ENCODE results near the gene DAGLA.

Gene DAGLA

DNA sequence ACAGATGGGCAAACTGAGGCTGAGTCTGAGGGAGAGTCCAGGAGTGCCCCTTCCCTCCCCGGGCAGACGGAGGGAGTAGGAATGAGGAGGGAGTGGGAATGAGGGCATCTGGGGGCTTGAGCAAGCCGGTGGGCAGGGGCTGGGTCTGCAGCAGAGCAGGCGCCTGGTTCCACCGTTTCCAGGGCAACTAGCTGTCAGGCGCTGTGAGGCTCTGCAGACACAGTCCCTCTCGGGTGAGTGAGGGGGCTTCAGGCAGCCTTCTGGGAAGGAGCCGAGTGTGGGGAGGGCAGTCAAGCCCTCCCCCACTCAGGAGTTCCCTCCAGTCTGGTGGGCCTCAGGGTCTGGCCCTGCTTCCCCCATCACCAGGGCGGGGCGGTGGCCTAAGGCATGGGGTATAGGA is 93.2 kb downstream of the DAGLA start:
- Histone ChIP-seq H3K9me2 (replicated peaks; ENCODE audit: insufficient read depth, low read length) (no peaks in the 10 kb centered on the region), H3K79me2 (ENCODE audit: low read length) (no peaks in the 10 kb centered on the region), H2AFZ (ENCODE audit: low read length) (no peak overlapping the region), H3K36me3 (replicated peaks; ENCODE audit: insufficient read depth, low read length) (no peaks in the 10 kb centered on the region), H3F3A (ENCODE audit: insufficient read depth, low read length) (no peaks in the 10 kb centered on the region), H4K20me1 (ENCODE audit: insufficient read depth, low read length) (no peaks in the 10 kb centered on the region), H3K27me3 (replicated peaks; ENCODE audit: insufficient read depth, low read length) (peaks cover 26% of the 10 kb centered on the region), H3K4me3 (ENCODE audit: low read length) (no peak overlapping the region), H3K4me1 (ENCODE audit: low read length) (no peaks in the 10 kb centered on the region), H3K9me3 (replicated peaks; ENCODE audit: insufficient read depth, low read length) (no peaks in the 10 kb centered on the region), H3K9ac (ENCODE audit: low read length) (no peak overlapping the region), H3K27ac (ENCODE audit: low read length) (no peak overlapping the region), H3K4me2 (ENCODE audit: low read depth, low read length) (no peak overlapping the region)
- no peak for DNase-seq
- TF ChIP-seq EZH2phosphoT487 (IDR thresholded peaks at IDR 0.05; ENCODE audit: low read length): no peak
- no peak for TF ChIP-seq EZH2 (optimal IDR thresholded peaks at IDR 0.05; ENCODE audit: low read depth, low read length)
- TF ChIP-seq, protein P1, sequence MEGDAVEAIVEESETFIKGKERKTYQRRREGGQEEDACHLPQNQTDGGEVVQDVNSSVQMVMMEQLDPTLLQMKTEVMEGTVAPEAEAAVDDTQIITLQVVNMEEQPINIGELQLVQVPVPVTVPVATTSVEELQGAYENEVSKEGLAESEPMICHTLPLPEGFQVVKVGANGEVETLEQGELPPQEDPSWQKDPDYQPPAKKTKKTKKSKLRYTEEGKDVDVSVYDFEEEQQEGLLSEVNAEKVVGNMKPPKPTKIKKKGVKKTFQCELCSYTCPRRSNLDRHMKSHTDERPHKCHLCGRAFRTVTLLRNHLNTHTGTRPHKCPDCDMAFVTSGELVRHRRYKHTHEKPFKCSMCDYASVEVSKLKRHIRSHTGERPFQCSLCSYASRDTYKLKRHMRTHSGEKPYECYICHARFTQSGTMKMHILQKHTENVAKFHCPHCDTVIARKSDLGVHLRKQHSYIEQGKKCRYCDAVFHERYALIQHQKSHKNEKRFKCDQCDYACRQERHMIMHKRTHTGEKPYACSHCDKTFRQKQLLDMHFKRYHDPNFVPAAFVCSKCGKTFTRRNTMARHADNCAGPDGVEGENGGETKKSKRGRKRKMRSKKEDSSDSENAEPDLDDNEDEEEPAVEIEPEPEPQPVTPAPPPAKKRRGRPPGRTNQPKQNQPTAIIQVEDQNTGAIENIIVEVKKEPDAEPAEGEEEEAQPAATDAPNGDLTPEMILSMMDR (IDR thresholded peaks at IDR 0.05; ENCODE audit: low read length): no peak

DNA sequence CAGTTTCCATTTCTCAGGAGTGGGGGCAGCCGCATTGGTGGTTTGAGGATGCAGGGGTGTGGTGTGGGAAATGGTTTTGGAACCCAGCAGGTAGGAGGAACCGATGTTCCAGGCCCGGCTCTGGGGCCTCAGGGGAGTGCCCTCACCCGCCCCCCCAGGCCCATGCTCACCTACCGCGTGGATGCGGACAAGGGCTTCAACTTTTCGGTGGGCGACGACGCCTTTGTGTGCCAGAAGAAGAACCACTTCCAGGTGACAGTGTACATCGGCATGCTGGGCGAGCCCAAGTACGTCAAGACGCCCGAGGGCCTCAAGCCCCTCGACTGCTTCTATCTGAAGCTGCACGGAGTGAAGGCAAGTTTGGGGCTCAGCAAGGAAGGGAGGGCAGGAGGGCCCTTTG is 93.6 kb downstream of the DAGLA start:
- H3K79me2 ChIP-seq (ENCODE audit: low read length): no peaks in the 10 kb centered on the region
- H3K4me1 ChIP-seq (ENCODE audit: low read length): no peaks in the 10 kb centered on the region
- H3K36me3 ChIP-seq (replicated peaks; ENCODE audit: insufficient read depth, low read length): no peaks in the 10 kb centered on the region
- H3K9me3 ChIP-seq (replicated peaks; ENCODE audit: insufficient read depth, low read length): no peaks in the 10 kb centered on the region
- no peak for DNase-seq
- H3K9ac ChIP-seq (ENCODE audit: low read length): no peak overlapping the region
- H3K27me3 ChIP-seq (replicated peaks; ENCODE audit: insufficient read depth, low read length): peaks cover 26% of the 10 kb centered on the region
- TF ChIP-seq, protein P1 (IDR thresholded peaks at IDR 0.05; ENCODE audit: low read length): no peak
- TF ChIP-seq EZH2 (optimal IDR thresholded peaks at IDR 0.05; ENCODE audit: low read depth, low read length) (no peak), EZH2phosphoT487 (IDR thresholded peaks at IDR 0.05; ENCODE audit: low read length) (no peak)
- no peak overlapping the region for H3K4me2 ChIP-seq (ENCODE audit: low read depth, low read length)
- no peaks in the 10 kb centered on the region for H3K9me2 ChIP-seq (replicated peaks; ENCODE audit: insufficient read depth, low read length)
- H3K4me3 ChIP-seq (ENCODE audit: low read length): no peak overlapping the region
- no peaks in the 10 kb centered on the region for H3F3A ChIP-seq (ENCODE audit: insufficient read depth, low read length)
- H2AFZ ChIP-seq (ENCODE audit: low read length): no peak overlapping the region
- H4K20me1 ChIP-seq (ENCODE audit: insufficient read depth, low read length): no peaks in the 10 kb centered on the region
- no peak overlapping the region for H3K27ac ChIP-seq (ENCODE audit: low read length)

DNA sequence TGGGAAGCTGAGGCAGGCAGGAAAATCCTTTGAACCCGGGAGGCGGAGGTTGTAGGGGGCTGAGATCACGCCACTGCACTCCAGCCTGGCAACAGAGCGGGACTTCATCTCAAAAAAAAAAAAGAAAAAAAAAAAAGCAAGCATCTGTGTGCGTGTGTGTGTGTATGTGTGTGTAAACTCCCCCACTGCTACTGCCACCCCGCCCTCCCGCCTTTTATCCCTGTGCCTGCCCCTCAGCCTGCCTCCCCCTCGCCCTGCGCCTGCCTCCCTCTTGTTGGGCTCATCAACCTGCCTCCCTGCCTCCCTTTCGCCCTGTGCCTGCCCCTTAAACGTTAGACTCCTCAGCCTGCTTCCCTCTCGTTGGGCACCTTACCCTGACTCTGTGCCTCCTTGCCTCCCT is 94.2 kb downstream of the DAGLA start:
- no peaks in the 10 kb centered on the region for H3F3A ChIP-seq (ENCODE audit: insufficient read depth, low read length)
- no peaks in the 10 kb centered on the region for H3K9me2 ChIP-seq (replicated peaks; ENCODE audit: insufficient read depth, low read length)
- no peak overlapping the region for H3K27ac ChIP-seq (ENCODE audit: low read length)
- no peak overlapping the region for H3K4me2 ChIP-seq (ENCODE audit: low read depth, low read length)
- H3K9ac ChIP-seq (ENCODE audit: low read length): no peak overlapping the region
- H3K9me3 ChIP-seq (replicated peaks; ENCODE audit: insufficient read depth, low read length): no peaks in the 10 kb centered on the region
- peaks cover 26% of the 10 kb centered on the region for H3K27me3 ChIP-seq (replicated peaks; ENCODE audit: insufficient read depth, low read length)
- H3K4me3 ChIP-seq (ENCODE audit: low read length): no peak overlapping the region
- no peaks in the 10 kb centered on the region for H4K20me1 ChIP-seq (ENCODE audit: insufficient read depth, low read length)
- no peaks in the 10 kb centered on the region for H3K4me1 ChIP-seq (ENCODE audit: low read length)
- no peak for DNase-seq
- no peaks in the 10 kb centered on the region for H3K79me2 ChIP-seq (ENCODE audit: low read length)
- H2AFZ ChIP-seq (ENCODE audit: low read length): no peak overlapping the region
- TF ChIP-seq, protein P1 (IDR thresholded peaks at IDR 0.05; ENCODE audit: low read length): no peak
- TF ChIP-seq EZH2 (optimal IDR thresholded peaks at IDR 0.05; ENCODE audit: low read depth, low read length): no peak
- no peak for TF ChIP-seq EZH2phosphoT487 (IDR thresholded peaks at IDR 0.05; ENCODE audit: low read length)
- H3K36me3 ChIP-seq (replicated peaks; ENCODE audit: insufficient read depth, low read length): no peaks in the 10 kb centered on the region

All from MM.1S (cell line).